Right cardiac atrium (tissue), 5 donors: Measurements from ENCODE around the gene RETREG1. TPM values are rescaled to one million over a fixed set of nuclear protein-coding genes. Genes with fewer than 3 reads are reported as not detected.
A peak's percentile ranks its signal among the peaks of the same experiment; 100 is the strongest.

Experiments
- ATAC-seq, 2 donors: fragments of 200-7000 bp; cut with Tn5 transposase; one replicate each; pipeline versions ENCODE4 v1.8.0 to v1.9.1; 2020; ENCODE audit warnings: moderate library complexity in 2 of 2, mild to moderate bottlenecking in 1 of 2
- DNase-seq, 3 donors: peaks; one replicate each; pipeline ENCODE4 v3.0.0-alpha.2; 2020
- H3K27ac ChIP-seq: one replicate; pipeline ENCODE4 v1.5.1; 2013; ENCODE audit warnings: mild to moderate bottlenecking, low read length, control low read depth, moderate library complexity
- H3K27me3 ChIP-seq: one replicate; pipeline ENCODE4 v1.6.1; 2013; ENCODE audit not compliant: control insufficient read depth, insufficient read depth
- H3K4me1 ChIP-seq: one replicate; pipeline ENCODE4 v1.6.1; 2013; ENCODE audit warnings: low read length; ENCODE audit not compliant: control insufficient read depth, insufficient read depth
- H3K4me3 ChIP-seq: one replicate; pipeline ENCODE4 v1.5.1; 2013; ENCODE audit warnings: low read length, control low read depth
- H3K9me3 ChIP-seq: one replicate; pipeline ENCODE4 v1.6.1; 2013; ENCODE audit warnings: low read length; ENCODE audit not compliant: control insufficient read depth
- WGBS: extraction: QIAGEN DNeasy Blood & Tissue Kit; methylation state at CpG from one replicate; pipeline ENCODE4 v1.1.7; 2013; 5-methylcytosine and 5-hydroxymethylcytosine counted together
- intact Hi-C, 4 donors: fragments of 100-400 bp; cut with DNase I; formaldehyde crosslinking; loops; one replicate each; pipeline versions ENCODE4 v1.11.0 to v1.14.0; 2022 to 2023
- polyA plus RNA-seq: library from polyadenylated mRNA; stranded (reverse); fragments of 200-250 nt; gene quantifications from one replicate; pipeline ENCODE4 v1.2.3, GENCODE V29; 2013
- total RNA-seq, 4 donors: library from RNA; stranded (reverse); fragmentation: NEBNext Ultra II Directional; extraction: Animal tissue kit (Norgen Biotek cat#: 25700); gene quantifications; one replicate each; pipeline ENCODE4 v1.2.1, GENCODE V29; 2021
- donor health status: healthy with polysubstance abuse.
- donor health status: DM: no; HTN: yes; CAD: no.
- donor health status: DM: no; HTN: no; CAD: no.
- donor health status: DM: no; HTN: yes; CAD: no; lungs with severe emphysema.
- donor health status: DM: yes; HTN: yes; CAD: no.

The RETREG1 gene
- total and polyA plus RNA-seq, 5 donors = 114 to 209 (median 148) TPM

GRCh38 chr5:16465544-16466432 lies 151.0 kb downstream of the RETREG1 start, which contains the start of gene ZNF622:
TSS of gene ZNF622 (minus strand) at chr5:16465800. CDS start at chr5:16465665, 135 bp downstream.
- no peaks in the 10 kb centered on the region for H3K27me3 ChIP-seq
- peak within 1 kb of the TSS; percentile 77 for H3K4me3 ChIP-seq
- WGBS = under 1% methylated on average over 75 of the region's 75 CpGs
- H3K4me1 ChIP-seq = peaks cover 5% of the 10 kb centered on the region
- DNase-seq = peak; percentile 93 to 97 (median 95)
- peaks cover 2% of the 10 kb centered on the region for H3K9me3 ChIP-seq
- ATAC-seq = peak; percentile 94 to 98
- peak within 1 kb of the TSS; percentile 81 for H3K27ac ChIP-seq
- intact Hi-C loops = loop anchor here in 1 of 4 donors (10.0 kb wide), 1 partner anchor 311 kb away; no protein-coding TSS in a partner anchor

GRCh38 chr5:16464664-16465543 lies 151.9 kb downstream of the RETREG1 start:
- Histone ChIP-seq H3K27ac (peak overlapping the region; percentile 65), H3K4me1 (peaks cover 5% of the 10 kb centered on the region), H3K27me3 (no peaks in the 10 kb centered on the region), H3K9me3 (peaks cover 2% of the 10 kb centered on the region), H3K4me3 (peak overlapping the region; percentile 77)
- ATAC-seq (peak in 1 of 2 donors; percentile 3), DNase-seq (peak; percentile 10 to 62 (median 44))
- intact Hi-C loops = loop anchor here in 1 of 4 donors (10.0 kb wide), 1 partner anchor 310 kb away; no protein-coding TSS in a partner anchor
- 6% methylated on average over 40 of the region's 40 CpGs for WGBS

GRCh38 chr5:16464231-16464630 lies 152.6 kb downstream of the RETREG1 start:
- 88% methylated on average over 1 of the region's 1 CpG for WGBS
- Histone ChIP-seq H3K27me3 (no peaks in the 10 kb centered on the region), H3K4me1 (peaks cover 2% of the 10 kb centered on the region), H3K4me3 (peak overlapping the region; percentile 77), H3K27ac (peak overlapping the region; percentile 23), H3K9me3 (peaks cover 2% of the 10 kb centered on the region)
- ATAC-seq (no peak), DNase-seq (no peak)
- intact Hi-C loops = loop anchor here in 1 of 4 donors (10.0 kb wide), 1 partner anchor 309 kb away; no protein-coding TSS in a partner anchor

- Histone ChIP-seq H3K4me3 (no peak overlapping the region), H3K4me1 (peaks cover 2% of the 10 kb centered on the region), H3K27me3 (no peaks in the 10 kb centered on the region), H3K27ac (peak overlapping the region; percentile 63), H3K9me3 (peaks cover 2% of the 10 kb centered on the region)
- ATAC-seq = no peak
- intact Hi-C loops = loop anchor here in 1 of 4 donors (10.0 kb wide), 1 partner anchor 307 kb away; no protein-coding TSS in a partner anchor
- 51% methylated on average over 1 of the region's 1 CpG for WGBS
- no peak for DNase-seq
Measured at GRCh38 chr5:16461782-16462181, 155.0 kb downstream of the RETREG1 start.

- Histone ChIP-seq H3K9me3 (peaks cover 2% of the 10 kb centered on the region), H3K27ac (no peak overlapping the region), H3K27me3 (no peaks in the 10 kb centered on the region), H3K4me1 (peaks cover 3% of the 10 kb centered on the region), H3K4me3 (no peak overlapping the region)
- 98% methylated on average over 1 of the region's 1 CpG for WGBS
- no peak for DNase-seq
- intact Hi-C loops = loop anchor here in 1 of 4 donors (10.0 kb wide), 1 partner anchor 306 kb away; no protein-coding TSS in a partner anchor
- ATAC-seq = no peak
Measured at GRCh38 chr5:16461026-16461425, 155.8 kb downstream of the RETREG1 start.

- no peak overlapping the region for H3K27ac ChIP-seq
Measured at GRCh38 chr5:16459451-16459850, 157.3 kb downstream of the RETREG1 start.

GRCh38 chr5:16457853-16458252 lies 158.9 kb downstream of the RETREG1 start:
- WGBS = 50% methylated on average over 1 of the region's 1 CpG
- intact Hi-C loops = loop anchor here in 3 of 4 donors (5.0 to 10.0 kb wide), 4 partner anchors 293 to 734 kb away; no protein-coding TSS in a partner anchor
- Histone ChIP-seq H3K27ac (no peak overlapping the region), H3K4me1 (peaks cover 8% of the 10 kb centered on the region), H3K27me3 (no peaks in the 10 kb centered on the region), H3K4me3 (no peak overlapping the region), H3K9me3 (peaks cover 2% of the 10 kb centered on the region)
- DNase-seq (no peak), ATAC-seq (no peak)

More at GRCh38 chr5:16459451-16459850, 157.3 kb downstream of the RETREG1 start:
- intact Hi-C loops = loop anchor here in 3 of 4 donors (5.0 to 10.0 kb wide), 4 partner anchors 295 to 733 kb away; no protein-coding TSS in a partner anchor
- DNase-seq (no peak), ATAC-seq (peak; percentile 60 to 67)
- H3K27me3 ChIP-seq = no peaks in the 10 kb centered on the region
- H3K9me3 ChIP-seq = peaks cover 2% of the 10 kb centered on the region
- H3K4me3 ChIP-seq = no peak overlapping the region
- peaks cover 8% of the 10 kb centered on the region for H3K4me1 ChIP-seq

- peaks cover 2% of the 10 kb centered on the region for H3K9me3 ChIP-seq
- DNase-seq (no peak), ATAC-seq (no peak)
- H3K27ac ChIP-seq = peak overlapping the region; percentile 13
- 62% methylated on average over 3 of the region's 3 CpGs for WGBS
- intact Hi-C loops = loop anchor here in 3 of 4 donors (5.0 to 10.0 kb wide), 4 partner anchors 293 to 735 kb away; no protein-coding TSS in a partner anchor
- peaks cover 8% of the 10 kb centered on the region for H3K4me1 ChIP-seq
- no peak overlapping the region for H3K4me3 ChIP-seq
- H3K27me3 ChIP-seq = no peaks in the 10 kb centered on the region
Measured at GRCh38 chr5:16457451-16457850, 159.3 kb downstream of the RETREG1 start.

- Histone ChIP-seq H3K4me1 (peaks cover 6% of the 10 kb centered on the region), H3K27ac (peak overlapping the region; percentile 64), H3K9me3 (peaks cover 2% of the 10 kb centered on the region), H3K4me3 (no peak overlapping the region), H3K27me3 (no peaks in the 10 kb centered on the region)
- ATAC-seq (peak; percentile 30 to 83), DNase-seq (no peak)
- intact Hi-C loops = loop anchor here in 3 of 4 donors (5.0 to 10.0 kb wide), 4 partner anchors 291 to 736 kb away; no protein-coding TSS in a partner anchor
- WGBS = 36% methylated on average over 4 of the region's 4 CpGs
Measured at GRCh38 chr5:16456103-16456832, 160.5 kb downstream of the RETREG1 start.
